ENCODE results near the gene L1CAM.

L1CAM gene

GRCh38 chrX:153902385-153902784, 16.4 kb upstream of the L1CAM start:
- no peak for DNase-seq (ENCODE audit: low spot score)

DNA sequence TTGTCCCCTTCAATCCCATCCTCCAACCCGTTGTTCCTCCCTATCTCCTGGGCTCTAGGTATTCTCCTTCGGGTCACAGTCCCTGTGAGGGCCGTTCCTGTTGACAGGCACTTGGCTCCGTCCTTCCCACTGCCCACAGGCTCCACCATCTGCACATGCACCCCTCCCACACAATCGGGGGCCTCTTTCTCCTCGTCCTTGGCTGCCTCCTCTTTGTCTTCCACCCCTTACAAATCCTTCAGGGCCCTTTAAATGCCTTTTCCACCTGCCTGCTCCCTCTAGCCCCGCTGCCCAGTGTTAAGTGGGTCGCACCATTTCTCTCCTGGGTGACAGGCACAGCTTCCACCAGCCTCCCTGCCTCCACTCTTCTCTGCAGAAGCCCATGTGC, 15.8 kb upstream of the L1CAM start:
- no peak for DNase-seq (ENCODE audit: low spot score)

GRCh38 chrX:153900831-153901752, 15.1 kb upstream of the L1CAM start:
- peak; percentile 72 for DNase-seq (ENCODE audit: low spot score)

GRCh38 chrX:153897899-153898298, 11.9 kb upstream of the L1CAM start:
- no peak for DNase-seq (ENCODE audit: low spot score)

DNA sequence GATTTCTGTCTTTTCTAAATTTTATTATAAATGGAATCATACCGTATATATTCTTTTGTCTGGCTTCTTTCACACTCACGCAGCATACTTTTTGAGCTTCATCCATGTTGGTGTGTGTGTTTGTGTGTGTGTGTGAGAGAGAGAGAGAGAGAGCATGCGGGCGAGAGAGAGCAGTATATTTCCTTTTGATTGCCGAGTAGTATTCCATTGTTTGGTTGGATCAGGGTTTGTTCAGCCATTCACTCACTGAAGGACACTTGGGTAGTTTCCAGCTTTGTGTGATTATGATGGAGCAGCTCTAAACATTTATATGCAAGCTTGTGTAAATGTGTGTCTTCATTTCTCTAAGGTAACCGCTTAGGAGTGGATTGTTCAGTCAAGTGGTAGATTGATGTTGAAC, 3.1 kb upstream of the L1CAM start:
- DNase-seq (ENCODE audit: low spot score) = no peak

- no peak for DNase-seq (ENCODE audit: low spot score)
Measured at GRCh38 chrX:153888344-153888743, 2.4 kb upstream of the L1CAM start.

DNA sequence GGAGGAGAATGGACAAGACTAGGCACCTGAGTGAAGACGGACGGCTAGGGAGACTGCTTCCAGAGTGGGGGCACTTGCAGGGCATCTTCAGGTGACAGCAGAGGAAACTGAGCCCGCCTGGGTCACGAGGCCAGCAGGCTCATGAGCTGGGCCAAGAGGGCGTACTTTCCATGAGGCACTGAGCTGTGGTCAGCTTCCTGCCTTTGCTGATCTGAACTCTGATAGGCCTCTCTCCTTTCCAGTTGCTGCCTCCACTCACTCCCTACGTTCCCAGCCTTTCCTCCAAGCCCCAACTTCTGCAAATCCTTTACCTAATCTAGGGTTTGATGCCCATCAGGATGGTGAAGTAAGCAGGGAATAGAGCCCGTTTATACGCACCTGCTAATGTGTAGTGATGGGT, 1.4 kb upstream of the L1CAM start:
- no peak for DNase-seq (ENCODE audit: low spot score)

DNA sequence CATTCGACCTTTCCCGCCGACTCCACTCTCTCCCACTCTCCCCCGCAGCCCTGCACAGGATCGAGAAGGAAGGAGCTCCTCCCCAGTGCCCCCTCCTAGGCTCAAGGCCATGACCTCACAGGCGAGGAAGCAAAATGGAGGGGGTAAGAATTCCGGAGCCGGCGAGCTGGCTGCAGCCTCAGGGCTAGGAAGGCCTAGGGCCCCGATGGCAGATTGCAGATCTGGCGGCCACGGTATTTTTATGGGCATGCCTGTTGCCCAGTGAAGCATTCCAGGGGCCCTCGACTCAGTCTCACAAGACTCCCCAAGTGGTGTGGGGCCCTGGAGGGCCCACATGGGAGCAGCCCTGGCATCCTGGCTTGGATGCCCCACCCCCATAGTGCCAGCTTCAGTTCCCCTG, 942 bp upstream of the L1CAM start:
- no peak for DNase-seq (ENCODE audit: low spot score)

- no peak for DNase-seq (ENCODE audit: low spot score)
Measured at GRCh38 chrX:153885208-153885787, 675 bp downstream of the L1CAM start.

DNA sequence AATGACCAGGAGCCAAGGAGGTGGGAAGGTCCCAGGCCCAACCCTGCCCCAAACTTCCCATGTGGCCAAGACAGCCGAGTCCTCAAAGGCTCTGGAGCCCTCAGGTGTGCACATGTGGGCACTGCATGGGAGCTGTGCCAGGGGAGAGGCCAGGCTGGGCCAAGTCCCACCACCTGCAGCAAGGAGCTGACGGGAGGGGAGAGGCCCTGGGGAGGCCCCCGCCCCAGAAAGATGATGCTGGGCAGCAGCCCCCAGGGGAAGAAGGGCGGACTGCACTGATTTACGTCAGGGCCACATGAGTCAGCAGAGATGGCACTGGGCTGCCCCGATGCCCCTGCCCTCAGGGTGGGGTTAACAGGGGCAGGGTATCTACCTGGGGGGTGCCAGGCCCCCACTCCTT, 1.4 kb downstream of the L1CAM start:
- no peak for DNase-seq (ENCODE audit: low spot score)

DNA sequence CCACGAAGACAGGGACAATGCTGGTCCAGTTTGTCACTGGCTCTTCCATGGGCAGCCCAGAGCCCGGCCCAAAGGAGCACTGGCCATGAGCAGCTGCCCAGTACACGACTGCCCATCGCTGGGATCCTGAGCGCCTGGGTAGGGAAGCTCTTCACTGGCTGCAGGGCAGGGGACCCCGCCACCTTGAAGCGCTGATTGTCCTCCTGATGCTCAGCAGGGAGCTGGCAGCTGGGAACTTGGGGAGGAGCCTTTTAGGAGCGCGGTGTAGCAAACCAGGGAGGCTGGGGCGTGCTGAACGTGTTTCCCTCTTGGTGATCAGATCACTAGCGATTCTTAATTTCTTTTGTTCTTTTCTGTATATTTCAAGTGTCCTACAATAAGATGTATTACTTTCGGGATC, 1.8 kb downstream of the L1CAM start:
- no peak for DNase-seq (ENCODE audit: low spot score)

GRCh38 chrX:153883163-153883843, 2.7 kb downstream of the L1CAM start:
- no peak for DNase-seq (ENCODE audit: low spot score)

DNA sequence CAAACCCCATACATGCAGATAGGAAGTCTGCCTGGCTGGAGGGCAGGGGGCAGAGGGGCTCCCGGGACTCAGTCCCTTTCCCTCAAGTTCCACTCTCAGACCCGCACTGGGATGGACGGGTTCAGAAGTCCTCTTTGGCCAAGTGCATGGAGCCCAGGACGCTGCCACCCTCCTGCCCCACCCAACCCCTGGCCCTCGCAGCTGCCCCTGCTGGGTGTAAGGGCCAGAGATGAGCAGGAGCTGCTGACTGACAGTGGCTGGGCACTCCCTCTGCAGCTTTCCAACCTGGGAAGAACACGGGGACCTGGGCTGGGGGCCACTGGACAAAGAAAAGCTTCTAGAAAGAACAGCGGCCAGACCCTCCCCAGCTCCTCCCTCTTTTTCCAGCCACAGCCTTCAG, 3.4 kb downstream of the L1CAM start:
- DNase-seq (ENCODE audit: low spot score) = no peak

- no peak for DNase-seq (ENCODE audit: low spot score)
Measured at GRCh38 chrX:153882086-153882498, 3.9 kb downstream of the L1CAM start.

DNA sequence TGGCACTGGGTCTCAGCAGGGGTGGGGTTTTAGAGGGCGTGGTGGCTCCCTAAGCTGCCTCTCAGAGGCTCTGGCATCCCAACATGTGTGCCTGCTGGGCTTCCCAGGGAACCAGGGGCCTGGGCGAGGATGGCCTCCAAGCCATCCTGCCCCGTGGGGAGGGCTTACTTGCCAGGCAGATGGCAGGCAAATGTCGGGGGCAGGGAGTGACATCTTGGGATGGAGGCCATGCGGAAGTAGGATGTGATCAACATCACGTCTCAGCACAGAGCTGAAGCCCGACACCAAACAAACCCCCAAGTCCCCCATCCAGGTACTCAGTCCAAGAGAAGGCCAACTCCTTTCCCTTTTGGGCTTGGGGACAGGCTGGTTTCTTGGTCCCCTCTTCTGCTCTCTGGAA, 4.7 kb downstream of the L1CAM start:
- no peak for DNase-seq (ENCODE audit: low spot score)

DNA sequence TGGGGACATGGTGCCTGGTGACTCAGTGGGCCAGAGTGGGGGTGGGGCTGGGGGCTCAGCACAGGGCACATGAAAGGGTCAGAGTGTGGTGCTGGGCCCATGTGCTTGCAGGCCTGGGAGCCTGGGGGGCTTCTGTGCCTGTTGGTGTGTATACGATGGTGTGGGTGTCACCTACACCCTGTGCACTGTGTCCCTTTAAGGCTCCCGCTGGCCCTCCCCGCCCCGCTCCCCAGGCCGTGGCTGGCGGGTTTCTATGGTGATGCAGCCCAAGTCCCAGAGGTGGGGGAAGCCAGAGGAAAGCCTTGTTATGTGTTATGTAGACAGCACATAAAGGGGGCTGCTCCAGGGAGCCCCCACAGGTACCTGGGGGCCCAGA, 5.5 kb downstream of the L1CAM start:
- no peak for DNase-seq (ENCODE audit: low spot score)

DNA sequence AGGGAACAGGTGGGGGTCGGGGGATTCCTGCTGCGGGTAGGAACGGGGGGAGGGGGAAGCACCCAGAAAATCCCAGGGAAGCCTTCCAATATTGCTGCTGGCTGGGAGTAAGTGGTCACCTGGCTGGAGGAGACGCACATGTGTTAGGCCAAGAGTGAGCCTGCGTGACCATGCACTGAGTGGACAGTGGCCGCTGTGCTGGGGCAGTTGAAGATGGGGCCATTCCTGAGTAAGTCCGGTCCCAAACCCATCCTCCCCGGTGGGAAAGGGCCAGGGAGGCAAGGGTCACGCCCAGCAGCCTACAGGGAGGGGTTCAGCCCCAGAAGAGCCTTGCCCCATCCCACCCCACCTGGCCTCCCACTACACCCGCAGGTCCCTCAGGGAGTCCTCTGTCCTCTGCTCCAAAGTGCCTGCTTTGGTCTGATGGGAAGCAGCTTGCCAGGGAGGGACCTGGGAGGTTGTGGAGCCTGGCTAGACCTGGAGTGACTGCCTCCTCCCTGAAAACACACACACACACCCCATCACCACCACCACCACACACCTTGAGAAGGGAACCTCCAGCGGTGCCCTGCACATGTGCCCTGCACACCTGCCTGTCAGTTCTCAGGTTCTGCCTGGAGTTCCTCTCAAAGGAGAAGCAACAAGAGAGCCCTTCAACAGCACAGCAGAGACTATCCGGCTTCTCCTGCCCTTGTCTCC, 6.1 kb downstream of the L1CAM start:
- DNase-seq (ENCODE audit: low spot score) = no peak

- DNase-seq (ENCODE audit: low spot score) = no peak
Measured at GRCh38 chrX:153878969-153879653, 6.9 kb downstream of the L1CAM start.

GRCh38 chrX:153878345-153878744, 7.6 kb downstream of the L1CAM start:
- DNase-seq (ENCODE audit: low spot score) = no peak

GRCh38 chrX:153877571-153878261, 8.3 kb downstream of the L1CAM start:
- DNase-seq (ENCODE audit: low spot score) = no peak

DNA sequence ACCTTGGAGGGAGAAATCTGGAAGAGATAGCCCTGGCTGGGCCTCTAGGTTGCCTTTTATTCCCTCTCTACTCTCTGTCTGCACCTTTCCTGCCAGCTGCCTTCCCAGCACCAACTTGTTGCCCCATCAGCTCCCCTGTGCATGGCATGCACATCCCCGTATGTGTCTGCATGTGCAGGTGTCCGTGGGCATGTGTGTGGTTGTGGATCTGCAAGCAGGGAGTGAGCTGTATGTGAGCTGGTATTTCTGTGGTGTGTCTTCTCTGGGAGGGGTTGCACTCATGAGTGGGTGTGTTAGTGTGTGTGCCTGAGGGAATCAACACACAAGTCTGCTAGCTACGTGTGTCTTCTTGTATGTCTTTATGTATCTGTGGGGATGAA, 9.9 kb downstream of the L1CAM start:
- no peak for DNase-seq (ENCODE audit: low spot score)

All from CD4-positive, alpha-beta T cell treated with Interleukin-6 at 100 ng/mL for 8 hours (primary cell).